Activated T-helper 1 cell treated with anti-CD3 and anti-CD28 coated beads, Interleukin-12 subunit alpha, Interleukin-12 subunit beta, Interleukin-2, Interleukin-4 antibody, amounts not matched to agents 30 ng/mL and 10 ng/mL and 1 ng/mL, durations not matched to agents 14 hours and 24 hours and 36 hours (primary cell): ENCODE measurements around the gene MISFA. TPM values are rescaled to one million over a fixed set of nuclear protein-coding genes. Genes with fewer than 3 reads are reported as not detected.
"Not testable (repeated sequence)": the region's sequence is repeated elsewhere in the genome, so short reads cannot be mapped to it uniquely, and the experiment has no call there.

Experiments used
- DNase-seq: peaks from one replicate; pipeline ENCODE4 v3.0.0; 2021; ENCODE audit warnings: low spot score
- H3K27ac Mint-ChIP-seq: one replicate; pipeline ENCODE4 v1.8.0; 2021; ENCODE audit warnings: mild to moderate bottlenecking, mixed read lengths
- H3K27me3 Mint-ChIP-seq: one replicate; pipeline ENCODE4 v1.8.0; 2022; ENCODE audit warnings: mild to moderate bottlenecking, moderate library complexity, mixed read lengths; ENCODE audit not compliant: insufficient read depth
- H3K36me3 Mint-ChIP-seq: one replicate; pipeline ENCODE4 v1.8.0; 2021; ENCODE audit warnings: low read depth, mixed read lengths
- H3K4me1 Mint-ChIP-seq: one replicate; pipeline ENCODE4 v1.8.0; 2021; ENCODE audit warnings: low read depth, mixed read lengths
- H3K4me3 Mint-ChIP-seq: one replicate; pipeline ENCODE4 v1.8.0; 2021; ENCODE audit warnings: mild to moderate bottlenecking, moderate library complexity, mixed read lengths
- H3K9me3 Mint-ChIP-seq: one replicate; pipeline ENCODE4 v1.8.0; 2021; ENCODE audit warnings: mixed read lengths
- intact Hi-C: fragments of 100-400 bp; cut with micrococcal nuclease; formaldehyde crosslinking; loops from one replicate; pipeline ENCODE4 v1.15.1; 2024
- total RNA-seq: library from RNA; stranded (reverse); gene quantifications from 2 replicates; pipeline ENCODE4 v1.2.3, GENCODE V29; 2022

Gene MISFA
- 5.1 and 7.1 TPM in 2 replicates for total RNA-seq

GRCh38 chr11:18599739-18600230, at the start of gene MISFA:
Gene MISFA (plus strand): TSS chr11:18599789. CDS start chr11:18599929, 140 bp downstream.
- no peaks in the 10 kb centered on the region for H3K9me3 Mint-ChIP-seq
- intact Hi-C loops = no loop called here
- peaks cover 10% of the 10 kb centered on the region for H3K36me3 Mint-ChIP-seq
- no peaks in the 10 kb centered on the region for H3K27me3 Mint-ChIP-seq
- peaks cover 4% of the 10 kb centered on the region for H3K4me1 Mint-ChIP-seq
- no peak within 1 kb of the TSS for H3K27ac Mint-ChIP-seq
- H3K4me3 Mint-ChIP-seq = no peak within 1 kb of the TSS
- no peak for DNase-seq

DNA sequence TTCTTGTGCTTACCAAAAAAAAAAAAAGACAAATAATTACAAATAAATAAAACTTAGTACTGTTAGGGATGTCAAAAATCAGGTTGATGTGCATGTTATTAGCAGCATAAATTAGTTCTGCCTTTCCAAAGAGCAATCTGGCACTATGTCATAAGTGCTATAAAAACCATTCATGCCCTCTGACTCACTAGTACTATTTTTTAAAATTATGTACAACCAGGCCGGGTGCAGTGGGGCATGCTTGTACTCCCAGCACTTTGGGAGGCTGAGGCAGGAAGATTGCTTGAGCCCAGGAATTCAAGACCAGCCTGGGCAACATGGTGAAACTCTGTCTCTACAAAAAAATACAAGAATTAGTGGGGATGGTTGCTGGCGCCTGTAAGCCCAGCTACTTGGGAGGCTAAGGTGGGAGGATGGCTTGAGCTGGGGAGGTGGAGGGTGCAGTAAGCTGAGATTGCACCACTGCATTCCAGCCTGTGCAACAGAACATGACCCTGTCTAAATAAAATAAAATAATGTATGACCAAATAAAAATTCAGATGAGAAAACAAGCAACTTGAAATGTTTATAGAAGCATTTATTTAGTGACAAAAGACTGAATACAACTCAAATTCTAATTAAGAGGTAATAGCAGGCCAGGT, 36.4 kb upstream of the MISFA start:
- Mint-ChIP-seq H3K36me3 (peaks cover 20% of the 10 kb centered on the region), H3K4me1 (no peaks in the 10 kb centered on the region), H3K27ac (no peak overlapping the region), H3K27me3 (no peaks in the 10 kb centered on the region), H3K9me3 (no peaks in the 10 kb centered on the region), H3K4me3 (no peak overlapping the region)
- intact Hi-C loops = no loop called here
- DNase-seq = no peak

DNA sequence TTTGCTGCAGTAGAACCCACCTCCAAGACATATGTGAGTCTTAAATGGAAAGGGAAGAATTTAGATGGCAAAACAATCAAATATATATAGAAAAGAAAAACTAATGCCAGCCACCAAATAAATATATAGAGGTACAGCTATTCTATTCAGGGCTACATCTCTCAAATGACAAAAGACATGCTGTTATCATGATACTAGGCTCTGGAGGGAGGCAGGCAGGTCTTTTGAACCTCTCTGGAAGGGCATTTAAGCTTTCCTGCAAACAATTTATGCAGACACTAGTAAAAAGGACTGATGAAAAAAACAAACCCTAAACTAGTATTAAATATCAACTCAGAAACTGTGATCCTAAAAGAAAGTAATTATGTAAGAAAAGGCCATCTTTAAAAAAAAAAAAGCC, 35.4 kb upstream of the MISFA start:
- intact Hi-C loops = no loop called here
- Mint-ChIP-seq H3K27ac (no peak overlapping the region), H3K9me3 (no peaks in the 10 kb centered on the region), H3K4me3 (no peak overlapping the region), H3K27me3 (no peaks in the 10 kb centered on the region), H3K36me3 (peaks cover 20% of the 10 kb centered on the region), H3K4me1 (no peaks in the 10 kb centered on the region)
- DNase-seq = no peak

DNA sequence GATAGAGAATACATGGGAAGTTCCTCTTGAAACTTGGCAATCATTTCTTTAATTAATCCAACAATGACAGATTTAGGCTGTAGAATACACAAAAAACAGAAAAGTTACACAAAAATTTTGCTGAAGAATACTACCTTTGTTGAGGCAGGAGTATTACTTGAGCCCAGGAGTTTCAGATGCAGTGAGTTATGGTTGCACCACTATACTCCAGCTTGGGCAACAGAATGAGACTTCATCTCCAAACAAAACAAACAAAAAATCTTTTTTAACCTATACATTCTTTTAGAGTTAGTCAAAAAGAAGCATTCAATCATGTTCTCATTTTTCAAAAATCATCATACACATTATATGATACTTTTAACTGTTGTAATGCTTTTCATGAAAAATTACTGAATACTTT, 33.2 kb upstream of the MISFA start:
- Mint-ChIP-seq H3K27ac (no peak overlapping the region), H3K27me3 (no peaks in the 10 kb centered on the region), H3K36me3 (peaks cover 20% of the 10 kb centered on the region), H3K4me3 (no peak overlapping the region), H3K4me1 (peaks cover 3% of the 10 kb centered on the region), H3K9me3 (no peaks in the 10 kb centered on the region)
- intact Hi-C loops = no loop called here
- no peak for DNase-seq

GRCh38 chr11:18567081-18567480, 32.5 kb upstream of the MISFA start:
- intact Hi-C loops = no loop called here
- Mint-ChIP-seq H3K27ac (no peak overlapping the region), H3K9me3 (no peaks in the 10 kb centered on the region), H3K4me1 (peaks cover 6% of the 10 kb centered on the region), H3K27me3 (no peaks in the 10 kb centered on the region), H3K4me3 (no peak overlapping the region), H3K36me3 (peaks cover 25% of the 10 kb centered on the region)
- no peak for DNase-seq

- no peak for DNase-seq
- H3K27ac Mint-ChIP-seq = peak overlapping the region; percentile 55
- H3K4me3 Mint-ChIP-seq = peak overlapping the region; percentile 22
- H3K9me3 Mint-ChIP-seq = no peaks in the 10 kb centered on the region
- H3K27me3 Mint-ChIP-seq = no peaks in the 10 kb centered on the region
- H3K4me1 Mint-ChIP-seq = peaks cover 58% of the 10 kb centered on the region
- peaks cover 52% of the 10 kb centered on the region for H3K36me3 Mint-ChIP-seq
- intact Hi-C loops = loop anchor here (5.0 kb wide), 2 partner anchors 42 to 333 kb away; no protein-coding TSS in a partner anchor
These were observed 24.2 kb upstream of the MISFA start for GRCh38 chr11:18575361-18575760.

DNA sequence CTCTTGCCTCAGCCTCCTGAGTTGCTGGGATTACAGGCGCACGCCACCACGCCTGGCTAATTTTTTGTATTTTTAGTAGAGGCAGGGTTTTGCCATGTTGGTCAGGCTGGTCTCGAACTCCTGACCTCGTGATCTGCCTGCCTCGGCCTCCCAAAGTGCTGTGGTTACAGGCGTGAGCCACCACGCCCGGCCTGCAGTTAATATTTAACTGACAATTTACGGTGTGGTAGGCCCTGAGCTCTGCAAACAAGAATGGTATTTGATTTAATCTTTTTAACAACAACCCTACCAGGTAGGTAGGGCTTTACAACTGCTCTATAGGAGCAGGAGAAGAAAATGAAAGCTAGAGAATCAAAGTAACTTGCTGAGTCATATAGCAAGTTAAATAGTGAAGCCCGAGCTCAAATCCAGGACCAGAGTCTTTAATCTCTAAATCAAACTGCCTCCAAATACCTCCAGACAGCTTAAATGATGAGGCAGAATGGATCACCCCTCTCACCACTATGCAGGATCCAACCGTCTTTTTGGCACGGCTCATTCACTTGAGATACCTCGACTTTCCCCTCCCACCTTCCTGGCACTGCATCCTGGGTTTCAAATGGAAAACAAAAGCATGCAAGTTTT, 20.5 kb upstream of the MISFA start:
- Mint-ChIP-seq H3K4me1 (peaks cover 65% of the 10 kb centered on the region), H3K4me3 (peak overlapping the region; percentile 61), H3K9me3 (no peaks in the 10 kb centered on the region), H3K27ac (peak overlapping the region; percentile 80), H3K27me3 (no peaks in the 10 kb centered on the region), H3K36me3 (peaks cover 33% of the 10 kb centered on the region)
- peak; percentile 21 for DNase-seq
- intact Hi-C loops = loop anchor here (1.0 to 5.0 kb wide), 5 partner anchors 8 to 337 kb away; partner anchors contain the start of genes SPTY2D1 and TSG101

DNA sequence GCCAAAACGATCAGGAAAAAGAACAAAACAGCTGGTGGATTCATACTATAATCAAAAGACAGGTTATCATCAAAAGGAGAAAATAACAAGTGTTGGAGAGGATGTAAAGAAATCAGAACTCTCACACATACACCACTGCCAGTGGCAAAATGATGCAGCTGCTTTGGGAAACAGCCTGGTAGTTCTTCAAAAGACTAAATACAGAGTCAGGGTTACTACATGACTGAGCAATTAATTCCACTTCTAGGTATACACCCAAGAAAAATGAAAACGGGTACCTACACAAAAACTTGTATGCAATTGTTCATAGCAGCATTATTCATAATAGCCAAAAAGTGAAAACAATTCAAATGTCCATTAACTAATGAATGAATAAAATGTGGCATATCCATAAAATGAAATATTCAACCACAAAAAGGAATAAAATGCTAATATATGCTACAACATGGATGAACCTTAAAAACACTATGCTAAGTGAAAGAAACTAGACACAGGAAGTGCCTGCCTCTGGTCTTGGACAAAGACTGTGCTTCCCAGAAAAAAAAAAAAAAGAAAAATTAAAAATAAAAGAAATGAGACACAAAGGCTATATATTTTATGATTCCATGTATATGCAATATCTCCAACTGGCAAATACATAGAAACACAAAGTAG, 19.3 kb upstream of the MISFA start:
- peaks cover 31% of the 10 kb centered on the region for H3K36me3 Mint-ChIP-seq

DNA sequence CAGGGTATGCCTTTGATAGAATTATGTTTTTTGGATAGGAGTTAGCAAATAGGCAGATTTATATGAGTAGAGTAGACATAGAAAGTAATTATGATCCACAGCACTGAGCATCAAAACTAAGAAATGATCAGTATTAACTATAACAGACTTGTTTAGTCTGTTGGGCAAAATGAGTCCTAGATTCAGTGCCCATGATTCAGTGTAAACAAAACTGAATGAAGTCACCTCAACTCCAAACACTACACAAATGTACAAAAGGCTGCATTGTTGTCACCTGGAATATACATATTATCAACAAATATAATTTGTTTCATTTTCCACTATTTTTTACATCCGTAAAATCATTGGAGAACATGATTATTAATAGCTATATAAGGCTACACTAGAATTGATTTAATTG, 17.8 kb upstream of the MISFA start:
- no peak for DNase-seq
- Mint-ChIP-seq H3K27ac (no peak overlapping the region), H3K4me3 (no peak overlapping the region), H3K36me3 (peaks cover 20% of the 10 kb centered on the region), H3K27me3 (no peaks in the 10 kb centered on the region), H3K9me3 (no peaks in the 10 kb centered on the region), H3K4me1 (peaks cover 46% of the 10 kb centered on the region)
- intact Hi-C loops = no loop called here

More for the DNA sequence above, 19.3 kb upstream of the MISFA start:
- H3K9me3 Mint-ChIP-seq = no peaks in the 10 kb centered on the region
- no peak overlapping the region for H3K27ac Mint-ChIP-seq
- H3K4me1 Mint-ChIP-seq = peaks cover 59% of the 10 kb centered on the region
- no peak for DNase-seq
- no peak overlapping the region for H3K4me3 Mint-ChIP-seq
- no peaks in the 10 kb centered on the region for H3K27me3 Mint-ChIP-seq
- intact Hi-C loops = no loop called here

DNA sequence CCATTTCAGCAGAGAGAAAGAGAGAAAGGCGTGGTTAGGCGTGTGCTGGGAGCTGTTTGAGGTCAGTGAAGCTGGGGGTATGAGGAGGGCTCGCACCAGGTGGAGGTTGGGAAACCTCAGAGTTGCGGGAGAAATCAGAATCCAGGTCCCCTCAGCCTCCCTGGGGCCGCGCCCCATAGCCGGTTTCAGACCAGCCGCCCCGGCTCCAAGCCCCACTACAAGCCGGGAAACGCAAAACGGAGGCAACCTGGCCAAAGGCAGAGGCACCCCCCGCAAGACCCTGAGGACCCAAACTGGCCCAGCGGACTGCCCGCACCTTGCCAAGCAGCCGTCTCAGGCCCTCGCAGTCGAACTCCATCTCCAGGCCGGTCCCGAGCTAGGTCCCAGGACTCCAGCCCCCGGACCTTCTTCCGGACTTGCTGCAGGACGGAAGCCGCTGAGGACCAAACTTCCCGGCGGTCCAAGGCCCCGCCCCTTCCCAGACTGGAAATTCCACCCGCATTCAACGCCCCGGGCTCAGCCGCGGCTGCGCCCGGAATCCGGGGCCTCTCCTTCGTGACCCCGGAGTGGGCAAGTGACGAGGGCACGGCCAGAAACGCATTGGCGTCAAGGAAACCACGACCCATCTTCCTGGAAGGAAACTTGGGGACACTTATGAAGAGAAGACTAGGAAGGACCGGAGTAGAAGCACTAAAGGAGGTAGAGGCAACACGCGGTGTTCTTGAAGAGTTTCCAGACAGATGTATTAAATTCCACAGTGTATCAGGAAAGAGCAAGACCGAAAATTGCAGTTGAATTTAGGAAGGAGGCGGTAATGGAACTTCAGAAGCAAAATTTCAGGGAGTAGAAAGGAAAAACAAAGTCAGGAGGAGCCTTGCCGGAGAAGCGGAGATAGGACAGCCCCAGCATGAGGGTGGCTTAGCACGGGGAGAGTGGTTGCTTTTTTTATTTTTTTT, 11.0 kb upstream of the MISFA start, which contains the start of gene UEVLD:
Gene UEVLD (minus strand): TSS at position 438 of the 956 bp plus-strand sequence. CDS start 80 bp downstream, at position 358.
- H3K27ac Mint-ChIP-seq = no peak within 1 kb of the TSS
- no peaks in the 10 kb centered on the region for H3K9me3 Mint-ChIP-seq
- intact Hi-C loops = loop anchor here (1.0 to 5.0 kb wide), 5 partner anchors 28 to 266 kb away; partner anchors contain the start of genes GTF2H1, HPS5 and SPTY2D1
- no peak within 1 kb of the TSS for H3K4me3 Mint-ChIP-seq
- DNase-seq = peak; percentile 68
- peaks cover 11% of the 10 kb centered on the region for H3K4me1 Mint-ChIP-seq
- H3K36me3 Mint-ChIP-seq = peaks cover 3% of the 10 kb centered on the region
- no peaks in the 10 kb centered on the region for H3K27me3 Mint-ChIP-seq

GRCh38 chr11:18590571-18590970, 9.0 kb upstream of the MISFA start:
- Mint-ChIP-seq H3K4me3 (no peak overlapping the region), H3K36me3 (peaks cover 3% of the 10 kb centered on the region), H3K4me1 (peaks cover 5% of the 10 kb centered on the region), H3K27ac (peak overlapping the region; percentile 33), H3K9me3 (no peaks in the 10 kb centered on the region), H3K27me3 (no peaks in the 10 kb centered on the region)
- DNase-seq = no peak
- intact Hi-C loops = no loop called here

- intact Hi-C loops, H3K4me1 Mint-ChIP-seq, H3K9me3 Mint-ChIP-seq, H3K4me3 Mint-ChIP-seq, H3K27me3 Mint-ChIP-seq, DNase-seq, H3K27ac Mint-ChIP-seq: not testable (repeated sequence)
- H3K36me3 Mint-ChIP-seq = peaks cover 11% of the 10 kb centered on the region
These were observed 5.5 kb upstream of the MISFA start for GRCh38 chr11:18594088-18594487.
